BLaER1 (cell line): ENCODE measurements around the gene MAPK6.
"Not testable (repeated sequence)": the region's sequence is repeated elsewhere in the genome, so short reads cannot be mapped to it uniquely, and the experiment has no call there.

Source experiments
- H3K27ac ChIP-seq: shearing (Covaris generic); formaldehyde crosslinking; 2 replicates; pipeline ENCODE4 v1.8.1; 2022
- H3K27me3 ChIP-seq: shearing (Covaris generic); formaldehyde crosslinking; 2 replicates; pipeline ENCODE4 v1.8.1; 2022
- H3K36me3 ChIP-seq: shearing (Covaris generic); formaldehyde crosslinking; 2 replicates; pipeline ENCODE4 v1.8.1; 2022
- H3K4me1 ChIP-seq: shearing (Covaris generic); formaldehyde crosslinking; 2 replicates; pipeline ENCODE4 v1.8.1; 2022
- H3K4me2 ChIP-seq: shearing (Covaris generic); formaldehyde crosslinking; 2 replicates; pipeline ENCODE4 v1.8.1; 2022
- H3K4me3 ChIP-seq: shearing (Covaris generic); formaldehyde crosslinking; 2 replicates; pipeline ENCODE4 v1.8.1; 2022
- H3K9ac ChIP-seq: shearing (Covaris generic); formaldehyde crosslinking; 2 replicates; pipeline ENCODE4 v1.8.1; 2022
- H3K9me3 ChIP-seq: shearing (Covaris generic); formaldehyde crosslinking; 2 replicates; pipeline ENCODE4 v1.8.1; 2022
- H4K20me1 ChIP-seq: shearing (Covaris generic); formaldehyde crosslinking; 2 replicates; pipeline ENCODE4 v1.8.1; 2022
- Cebpa-rat ChIP-seq: shearing (Covaris generic); IDR thresholded peaks from 2 replicates; pipeline ENCODE4 v1.8.1; 2022

Gene MAPK6

DNA sequence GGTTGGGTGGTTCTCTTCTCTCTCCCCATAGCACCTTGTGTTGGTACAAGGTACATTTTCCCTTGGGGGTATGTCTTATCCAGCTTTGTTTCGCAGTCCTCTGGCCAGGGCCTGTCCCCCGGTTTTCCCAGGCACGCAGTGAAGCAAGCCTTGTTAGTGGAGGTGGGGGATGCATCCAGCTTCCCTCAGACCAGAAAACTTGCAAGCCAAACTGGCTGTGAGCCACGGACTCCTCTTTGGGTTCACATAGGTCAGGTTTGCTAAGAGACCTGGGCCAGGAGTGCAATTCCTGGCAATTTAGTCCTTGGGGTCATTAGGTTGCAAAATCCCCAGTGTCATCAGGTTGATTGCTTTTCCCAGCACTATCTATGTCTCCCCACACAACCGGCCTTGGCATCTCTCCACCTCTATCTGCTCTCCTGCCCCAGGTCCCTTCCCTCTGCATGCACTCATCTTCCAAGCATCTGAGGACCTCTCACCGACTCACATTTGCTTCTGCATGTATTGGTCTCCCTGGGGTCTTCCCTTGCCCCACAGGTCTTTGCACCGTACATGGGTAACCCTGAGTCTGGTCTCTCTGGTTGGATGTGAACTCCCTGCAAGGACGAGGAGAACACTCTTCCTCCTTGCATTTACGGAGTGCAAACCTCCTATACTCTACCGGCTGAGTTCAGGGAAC, 59.3 kb downstream of the MAPK6 start:
- H3K9me3 ChIP-seq = no peaks in the 10 kb centered on the region
- no peaks in the 10 kb centered on the region for H3K27me3 ChIP-seq
- H3K36me3 ChIP-seq = no peaks in the 10 kb centered on the region
- H3K9ac ChIP-seq = no peak overlapping the region
- H3K27ac ChIP-seq = no peak overlapping the region
- H4K20me1 ChIP-seq = peaks cover 5% of the 10 kb centered on the region; the same call in 1 of the 2 replicates
- H3K4me3 ChIP-seq = no peak overlapping the region
- H3K4me1 ChIP-seq = peaks cover 39% of the 10 kb centered on the region
- no peak for TF ChIP-seq Cebpa-rat
- H3K4me2 ChIP-seq = no peak overlapping the region

DNA sequence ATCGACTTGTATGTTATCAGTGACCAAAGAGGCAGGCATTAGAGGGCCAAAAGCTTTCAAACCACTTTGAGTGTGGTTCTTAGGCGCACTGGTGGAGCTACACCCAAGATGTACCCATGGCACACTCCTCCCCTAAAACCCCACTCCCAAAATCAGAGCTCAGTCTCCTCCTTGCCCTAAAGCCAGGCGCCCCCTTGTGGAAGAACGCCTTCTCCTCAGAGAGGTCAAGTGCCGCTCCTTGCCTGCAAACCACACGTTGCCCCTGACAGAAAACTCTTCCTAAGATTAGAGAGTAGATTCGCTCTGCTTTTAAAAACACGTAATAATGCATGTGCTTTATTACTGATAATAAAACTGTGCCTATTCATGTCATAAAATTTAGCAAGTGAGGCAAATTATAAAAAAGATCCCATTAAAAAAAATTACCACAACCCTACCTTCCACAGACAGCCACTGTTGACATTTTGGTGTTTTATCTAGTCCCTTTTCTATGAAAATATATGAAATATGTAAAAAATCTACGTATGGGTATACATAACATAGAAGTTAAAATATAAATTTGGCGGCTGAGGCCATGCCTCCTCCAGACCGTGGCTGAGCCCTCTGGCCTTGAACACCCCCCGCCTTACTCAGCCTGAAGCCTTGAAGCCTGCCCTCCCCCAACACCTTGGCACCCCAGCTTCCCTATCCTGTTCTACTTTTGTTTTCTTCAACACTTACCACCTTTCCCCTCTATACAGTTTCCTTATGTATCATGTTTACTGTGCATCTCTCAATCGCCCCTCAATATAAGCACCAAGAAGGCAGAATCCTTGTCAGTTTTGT, 60.1 kb downstream of the MAPK6 start:
- no peak for TF ChIP-seq Cebpa-rat
- H4K20me1 ChIP-seq = peaks cover 5% of the 10 kb centered on the region; the same call in 1 of the 2 replicates
- no peaks in the 10 kb centered on the region for H3K36me3 ChIP-seq
- H3K4me2 ChIP-seq = no peak overlapping the region
- H3K4me3 ChIP-seq = no peak overlapping the region
- no peaks in the 10 kb centered on the region for H3K9me3 ChIP-seq
- H3K27ac ChIP-seq = no peak overlapping the region
- no peaks in the 10 kb centered on the region for H3K27me3 ChIP-seq
- H3K4me1 ChIP-seq = peaks cover 47% of the 10 kb centered on the region
- no peak overlapping the region for H3K9ac ChIP-seq

DNA sequence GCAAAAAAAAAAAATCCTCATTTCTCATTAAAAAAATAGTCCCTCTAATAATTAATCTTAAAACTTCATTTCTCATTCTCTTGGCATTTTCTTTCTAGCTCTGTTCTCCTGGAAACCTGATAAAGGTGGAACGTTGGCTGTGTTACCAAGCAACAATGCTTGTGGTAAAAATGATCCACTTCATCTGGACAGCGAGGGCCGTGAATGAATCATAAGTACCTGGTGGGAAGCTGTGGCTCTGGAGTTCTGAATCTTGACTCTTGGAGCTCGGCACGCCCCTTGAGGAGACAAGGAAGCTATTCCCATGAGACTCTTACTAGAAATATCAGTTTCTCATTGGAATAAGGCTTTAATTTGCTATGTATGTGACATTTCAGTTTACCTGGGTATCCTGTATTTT, 61.0 kb downstream of the MAPK6 start:
- no peaks in the 10 kb centered on the region for H3K36me3 ChIP-seq
- no peaks in the 10 kb centered on the region for H3K9me3 ChIP-seq
- no peak overlapping the region for H3K4me3 ChIP-seq
- peaks cover 49% of the 10 kb centered on the region for H3K4me1 ChIP-seq
- H3K9ac ChIP-seq = no peak overlapping the region
- peaks cover 5% of the 10 kb centered on the region; the same call in 1 of the 2 replicates for H4K20me1 ChIP-seq
- no peak overlapping the region for H3K27ac ChIP-seq
- H3K27me3 ChIP-seq = no peaks in the 10 kb centered on the region
- no peak overlapping the region for H3K4me2 ChIP-seq
- TF ChIP-seq Cebpa-rat = no peak

DNA sequence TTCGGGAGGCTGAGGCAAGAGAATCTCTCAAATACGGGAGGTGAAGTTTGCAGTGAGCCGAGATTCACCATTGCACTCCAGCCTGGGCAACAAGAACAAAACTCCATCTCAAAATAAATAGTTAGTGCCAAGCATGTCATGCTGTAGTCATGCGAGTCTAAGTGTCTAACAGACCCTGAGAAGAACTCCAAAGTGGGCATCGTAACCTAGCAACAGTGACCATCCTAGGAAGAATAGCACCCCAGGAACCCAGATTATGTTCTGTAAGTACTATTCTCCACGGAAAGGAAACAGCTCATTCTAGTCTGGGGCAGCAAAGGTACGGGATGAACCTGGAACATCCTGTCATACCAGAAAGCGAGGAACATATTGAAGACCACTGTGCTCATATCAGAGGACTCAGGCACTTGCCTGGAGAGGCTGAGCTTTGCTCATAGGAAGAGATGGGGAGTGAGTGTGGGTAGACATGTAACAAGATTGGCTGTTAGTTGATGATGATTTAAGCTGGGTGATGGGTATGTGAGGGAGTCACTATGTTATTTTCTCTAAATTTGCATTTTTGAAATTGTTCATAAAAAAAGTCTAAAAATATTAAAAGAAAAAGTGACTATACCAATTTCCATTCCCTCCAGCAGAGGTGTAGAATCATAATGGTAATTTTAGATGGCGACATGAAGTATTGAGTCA, 61.8 kb downstream of the MAPK6 start:
- Histone ChIP-seq H3K4me1 (peaks cover 51% of the 10 kb centered on the region), H3K4me3 (no peak overlapping the region), H3K27me3 (no peaks in the 10 kb centered on the region), H3K4me2 (0 out of 2 replicates have a peak overlapping the region, but pooled peaks have one; percentile 76), H3K36me3 (no peaks in the 10 kb centered on the region), H3K9ac (no peak overlapping the region), H3K9me3 (peaks cover under 1% of the 10 kb centered on the region; the same call in 1 of the 2 replicates), H4K20me1 (peaks cover 5% of the 10 kb centered on the region; the same call in 1 of the 2 replicates), H3K27ac (no peak overlapping the region)
- TF ChIP-seq Cebpa-rat = no peak

DNA sequence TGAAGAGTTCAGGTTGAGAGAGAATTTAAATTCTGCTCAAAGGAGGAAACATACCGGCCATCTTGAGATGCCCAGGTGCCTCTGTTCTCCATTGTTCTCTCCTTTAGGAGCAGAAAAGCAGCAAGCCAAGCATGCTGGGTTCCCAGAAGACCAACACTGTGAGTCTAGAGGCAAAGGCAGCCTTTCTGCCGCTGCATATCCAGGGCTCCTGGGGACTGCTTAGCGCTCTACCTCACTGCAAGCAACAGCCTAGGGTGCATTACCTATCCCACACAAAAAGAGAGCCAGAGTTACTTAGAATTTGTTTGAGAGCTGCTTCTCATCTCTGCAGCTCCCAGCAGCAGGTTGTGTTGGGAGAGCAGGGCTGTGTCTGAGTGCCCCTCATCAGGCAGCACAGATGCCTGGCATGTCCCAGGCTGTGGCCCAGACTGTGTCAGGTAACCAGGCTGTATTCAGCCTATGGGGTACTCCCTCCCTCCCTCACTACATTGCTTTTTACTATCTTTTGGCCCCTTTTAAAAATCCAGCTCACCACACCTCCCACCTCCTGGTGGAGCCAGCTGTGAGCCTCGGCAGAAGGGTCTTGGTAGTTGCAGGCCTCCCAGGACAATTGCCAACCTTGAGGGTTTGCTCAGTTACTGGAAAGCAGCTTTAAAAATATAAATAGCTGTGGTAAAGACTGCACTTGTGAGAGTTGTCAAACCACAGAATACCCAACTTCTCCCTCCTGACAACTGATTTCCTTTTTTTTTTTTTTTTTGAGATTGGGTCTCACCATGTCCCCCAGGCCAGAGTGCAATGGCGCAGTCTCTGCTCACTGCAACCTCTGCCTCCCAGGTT, 63.4 kb downstream of the MAPK6 start:
- Histone ChIP-seq H3K27me3 (no peaks in the 10 kb centered on the region), H3K4me2 (peak overlapping the region; percentile 76), H3K4me1 (peaks cover 51% of the 10 kb centered on the region), H3K9ac (no peak overlapping the region), H3K27ac (peak overlapping the region; percentile 11; the same call in 1 of the 2 replicates), H3K9me3 (peaks cover 13% of the 10 kb centered on the region), H4K20me1 (peaks cover 5% of the 10 kb centered on the region; the same call in 1 of the 2 replicates), H3K4me3 (no peak overlapping the region), H3K36me3 (no peaks in the 10 kb centered on the region)
- no peak for TF ChIP-seq Cebpa-rat

DNA sequence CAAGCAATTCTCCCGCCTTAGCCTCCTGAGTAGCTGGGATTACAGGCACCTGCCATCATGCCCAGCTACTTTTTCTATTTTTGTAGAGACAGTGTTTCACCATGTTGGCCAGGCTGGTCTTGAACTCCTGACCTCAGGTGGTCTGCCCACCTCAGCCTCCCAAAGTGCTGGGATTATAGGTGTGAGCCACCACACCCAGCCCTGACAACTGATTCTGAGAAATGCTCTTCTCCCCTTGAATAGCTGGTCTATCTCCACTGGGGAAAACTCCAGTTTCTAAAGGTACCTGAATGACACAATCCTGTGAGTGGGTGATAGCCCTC, 64.0 kb downstream of the MAPK6 start:
- not testable (repeated sequence) for H3K27me3 ChIP-seq, H3K4me3 ChIP-seq, H3K9ac ChIP-seq, H4K20me1 ChIP-seq, H3K27ac ChIP-seq, H3K36me3 ChIP-seq
- Histone ChIP-seq H3K4me1 (peaks cover 51% of the 10 kb centered on the region), H3K9me3 (peaks cover 13% of the 10 kb centered on the region), H3K4me2 (peak overlapping the region; percentile 76)

DNA sequence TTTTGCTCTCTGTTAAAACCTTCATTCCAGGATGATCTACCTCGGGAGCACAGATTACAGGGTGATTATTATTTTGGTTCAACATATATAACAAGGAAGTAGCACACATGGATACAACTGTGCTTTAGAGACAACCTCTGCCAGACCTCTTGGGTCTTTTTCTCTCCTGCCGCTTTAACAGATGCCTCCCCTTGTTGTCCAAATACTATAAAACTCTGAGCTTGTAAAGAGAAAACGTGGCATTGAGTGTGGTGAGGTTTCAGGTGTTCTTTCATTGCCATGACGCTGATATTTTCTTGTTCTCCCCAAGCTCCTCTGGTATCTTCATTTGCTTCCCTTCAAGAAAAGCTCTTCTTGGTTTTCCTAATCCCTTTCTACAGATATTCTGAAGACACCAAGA, 64.6 kb downstream of the MAPK6 start:
- Histone ChIP-seq H3K4me1 (peaks cover 51% of the 10 kb centered on the region), H3K4me2 (peak overlapping the region; percentile 76), H3K27ac (no peak overlapping the region), H3K36me3 (no peaks in the 10 kb centered on the region), H3K27me3 (no peaks in the 10 kb centered on the region), H3K9me3 (peaks cover 15% of the 10 kb centered on the region), H3K9ac (no peak overlapping the region), H4K20me1 (peaks cover 5% of the 10 kb centered on the region; the same call in 1 of the 2 replicates), H3K4me3 (no peak overlapping the region)
- TF ChIP-seq Cebpa-rat = no peak

DNA sequence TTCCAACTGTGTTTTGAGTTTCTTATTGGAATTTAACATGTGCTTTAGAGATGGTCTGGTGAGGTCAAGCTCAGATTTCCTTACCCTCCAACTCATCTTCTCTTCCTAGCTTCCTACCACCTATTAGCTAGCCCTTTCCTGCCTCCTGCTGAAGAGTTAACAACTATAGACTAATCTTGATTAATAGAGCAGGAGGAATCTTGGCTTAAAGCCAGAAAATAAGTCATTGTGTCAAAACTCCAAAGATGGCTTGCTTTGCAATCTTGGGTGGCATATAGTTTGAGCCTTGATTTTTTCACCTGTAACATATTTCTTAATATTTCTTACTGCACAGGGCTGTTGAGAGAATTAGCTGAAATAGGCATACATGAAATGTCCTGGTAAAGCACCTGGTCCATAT, 66.3 kb downstream of the MAPK6 start:
- Histone ChIP-seq H3K9me3 (peaks cover 28% of the 10 kb centered on the region), H3K36me3 (no peaks in the 10 kb centered on the region), H3K27ac (no peak overlapping the region), H3K4me3 (no peak overlapping the region), H3K4me2 (0 out of 2 replicates have a peak overlapping the region, but pooled peaks have one; percentile 3), H3K4me1 (peaks cover 42% of the 10 kb centered on the region), H3K27me3 (no peaks in the 10 kb centered on the region), H4K20me1 (peaks cover 5% of the 10 kb centered on the region; the same call in 1 of the 2 replicates), H3K9ac (no peak overlapping the region)
- no peak for TF ChIP-seq Cebpa-rat
